ENCODE data around the gene CDC42SE2.

GRCh38 chr5:131245312-131245711 lies 18.5 kb upstream of the CDC42SE2 start:
- TF ChIP-seq CTCF (IDR thresholded peaks at IDR 0.05) (no peak), TCF7L2 (IDR thresholded peaks at IDR 0.05; ENCODE audit: low read depth, low read length) (no peak)
- TF ChIP-seq, protein P1, sequence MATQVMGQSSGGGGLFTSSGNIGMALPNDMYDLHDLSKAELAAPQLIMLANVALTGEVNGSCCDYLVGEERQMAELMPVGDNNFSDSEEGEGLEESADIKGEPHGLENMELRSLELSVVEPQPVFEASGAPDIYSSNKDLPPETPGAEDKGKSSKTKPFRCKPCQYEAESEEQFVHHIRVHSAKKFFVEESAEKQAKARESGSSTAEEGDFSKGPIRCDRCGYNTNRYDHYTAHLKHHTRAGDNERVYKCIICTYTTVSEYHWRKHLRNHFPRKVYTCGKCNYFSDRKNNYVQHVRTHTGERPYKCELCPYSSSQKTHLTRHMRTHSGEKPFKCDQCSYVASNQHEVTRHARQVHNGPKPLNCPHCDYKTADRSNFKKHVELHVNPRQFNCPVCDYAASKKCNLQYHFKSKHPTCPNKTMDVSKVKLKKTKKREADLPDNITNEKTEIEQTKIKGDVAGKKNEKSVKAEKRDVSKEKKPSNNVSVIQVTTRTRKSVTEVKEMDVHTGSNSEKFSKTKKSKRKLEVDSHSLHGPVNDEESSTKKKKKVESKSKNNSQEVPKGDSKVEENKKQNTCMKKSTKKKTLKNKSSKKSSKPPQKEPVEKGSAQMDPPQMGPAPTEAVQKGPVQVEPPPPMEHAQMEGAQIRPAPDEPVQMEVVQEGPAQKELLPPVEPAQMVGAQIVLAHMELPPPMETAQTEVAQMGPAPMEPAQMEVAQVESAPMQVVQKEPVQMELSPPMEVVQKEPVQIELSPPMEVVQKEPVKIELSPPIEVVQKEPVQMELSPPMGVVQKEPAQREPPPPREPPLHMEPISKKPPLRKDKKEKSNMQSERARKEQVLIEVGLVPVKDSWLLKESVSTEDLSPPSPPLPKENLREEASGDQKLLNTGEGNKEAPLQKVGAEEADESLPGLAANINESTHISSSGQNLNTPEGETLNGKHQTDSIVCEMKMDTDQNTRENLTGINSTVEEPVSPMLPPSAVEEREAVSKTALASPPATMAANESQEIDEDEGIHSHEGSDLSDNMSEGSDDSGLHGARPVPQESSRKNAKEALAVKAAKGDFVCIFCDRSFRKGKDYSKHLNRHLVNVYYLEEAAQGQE (IDR thresholded peaks at IDR 0.05; ENCODE audit: insufficient read depth in 1 of 2, low read depth in 2 of 2, low read length in 1 of 2) = no peak
